HPDE6-E6E7 (cell line): ENCODE results near the gene BAG5.
"Not testable (repeated sequence)": the region's sequence is repeated elsewhere in the genome, so short reads cannot be mapped to it uniquely, and the experiment has no call there.

Experiments
- DNase-seq: peaks from one replicate; pipeline ENCODE4 v3.0.0; 2011; ENCODE audit warnings: missing footprints; ENCODE audit errors: extremely low spot score

Gene BAG5

DNA sequence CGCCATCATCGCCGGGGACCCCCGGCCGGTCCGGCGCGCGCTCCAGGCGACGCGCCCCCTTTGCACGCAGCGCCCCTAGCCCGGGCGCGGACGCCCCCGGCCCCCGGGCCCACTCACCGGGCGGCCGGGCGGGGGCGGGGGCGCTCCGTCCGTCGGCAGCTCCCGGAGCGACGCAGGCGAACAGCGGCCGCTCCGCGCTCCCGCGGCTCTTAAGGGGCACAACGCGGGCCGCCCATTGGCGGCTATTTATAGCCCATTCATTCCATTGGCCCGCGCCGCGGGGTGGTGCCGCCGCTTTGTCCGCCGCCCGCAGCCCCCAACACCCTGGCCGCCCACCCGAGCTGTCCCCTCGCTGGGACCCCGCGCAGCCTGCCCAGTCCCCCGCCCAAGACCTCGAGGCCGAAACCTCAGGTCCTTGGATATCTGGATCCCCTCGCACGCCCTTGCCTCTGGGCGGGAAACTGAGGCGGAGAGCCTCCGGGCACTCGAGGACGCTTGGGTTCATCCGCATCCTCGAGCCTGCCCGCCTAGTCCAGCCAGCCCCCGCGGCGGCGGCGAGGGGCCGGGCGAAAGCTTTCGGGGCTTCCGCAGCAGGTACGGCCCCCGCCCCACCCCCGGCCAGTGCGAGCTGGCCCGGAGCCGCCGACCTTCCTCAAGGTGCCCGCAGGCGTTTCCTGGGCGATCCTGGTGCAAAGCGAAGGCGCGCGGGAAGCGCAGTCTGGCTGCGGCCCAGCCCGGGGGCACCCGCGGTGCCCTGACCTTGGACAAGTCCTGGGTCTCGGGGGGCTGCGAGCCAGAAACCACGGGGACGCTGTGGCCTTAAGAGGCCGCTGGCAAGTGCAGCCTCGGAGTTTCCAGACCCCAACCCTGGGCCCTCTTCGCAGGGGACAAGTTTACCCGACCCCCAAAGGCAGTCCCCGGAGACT, 39.5 kb downstream of the BAG5 start, which contains the start of gene CKB:
Gene CKB, minus strand, starts transcription at position 182 of the 926 bp plus-strand sequence. CDS start 337 bp downstream, outside the sequence.
- peak; percentile 79 for DNase-seq

- DNase-seq: no peak
Measured at GRCh38 chr14:103521951-103522563, 40.4 kb downstream of the BAG5 start.

- no peak for DNase-seq
Measured at GRCh38 chr14:103521438-103521950, 41.0 kb downstream of the BAG5 start.

DNA sequence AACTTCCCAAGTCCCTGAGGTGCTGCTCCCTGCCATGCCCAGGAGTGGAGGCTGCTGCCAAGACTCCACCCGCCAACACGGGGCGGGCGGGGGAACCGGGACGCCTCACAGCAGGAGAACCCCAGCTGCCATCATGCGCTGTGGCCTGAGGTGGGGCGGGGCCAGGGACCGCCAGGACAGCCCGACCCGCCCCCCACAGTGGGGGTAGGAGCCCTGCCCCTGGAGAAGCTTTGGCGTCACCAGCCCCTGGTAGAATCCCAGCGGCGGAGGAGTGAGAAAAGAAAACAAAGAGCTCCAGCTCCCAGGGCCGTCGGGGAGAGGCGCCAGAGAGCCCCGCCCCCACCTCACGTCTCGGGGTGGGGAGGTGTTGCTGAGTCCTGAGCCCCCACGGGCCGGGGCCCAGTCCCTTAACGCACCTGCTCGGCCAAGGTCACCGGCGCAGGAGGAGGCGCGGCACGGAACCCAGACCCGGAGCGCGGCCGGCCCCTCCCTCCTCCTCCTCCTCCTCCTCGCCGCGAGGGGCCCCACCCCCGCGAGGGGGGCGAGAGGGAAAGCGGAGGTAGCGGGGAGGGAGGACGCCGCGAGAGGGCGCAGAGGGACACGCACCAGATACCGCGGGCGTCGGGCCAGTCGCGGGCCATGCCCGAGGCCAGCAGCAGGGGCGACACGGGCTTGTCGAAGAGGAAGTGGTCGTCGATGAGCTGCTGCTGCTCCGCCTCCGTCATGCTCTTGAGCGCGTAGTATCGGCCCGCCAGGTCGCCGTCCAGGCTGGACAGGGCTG, 41.6 kb downstream of the BAG5 start:
- no peak for DNase-seq

- no peak for DNase-seq
Measured at GRCh38 chr14:103520269-103520656, 42.2 kb downstream of the BAG5 start.

DNA sequence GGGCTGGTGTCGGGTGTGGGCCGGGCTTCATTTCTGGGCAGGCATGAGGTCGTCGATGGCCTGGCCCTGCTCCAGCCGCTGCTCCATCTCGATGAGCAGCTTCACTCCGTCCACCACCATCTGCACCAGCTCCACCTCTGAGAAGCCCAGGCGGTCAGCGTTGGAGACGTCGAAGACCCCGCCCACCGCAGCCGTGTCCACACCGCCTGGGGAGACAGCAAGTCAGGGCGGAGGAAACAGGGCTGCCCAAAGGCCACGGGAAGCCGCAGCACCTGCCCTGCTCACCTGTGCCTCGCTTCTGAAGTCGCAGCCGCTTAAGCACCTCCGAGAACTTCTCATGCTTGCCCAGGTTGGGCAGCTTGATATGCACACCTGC, 42.6 kb downstream of the BAG5 start:
- DNase-seq: no peak

- DNase-seq: peak; percentile 71
Measured at GRCh38 chr14:103519043-103519836, 43.2 kb downstream of the BAG5 start.

GRCh38 chr14:103518422-103519042, 43.9 kb downstream of the BAG5 start:
- DNase-seq: peak; percentile 88

GRCh38 chr14:103517721-103518421, 44.6 kb downstream of the BAG5 start:
- DNase-seq: no peak

- DNase-seq: no peak
Measured at GRCh38 chr14:103517174-103517566, 45.3 kb downstream of the BAG5 start.

- DNase-seq: no peak
Measured at GRCh38 chr14:103516426-103517173, 45.9 kb downstream of the BAG5 start.

GRCh38 chr14:103514596-103515421, 47.6 kb downstream of the BAG5 start:
- no peak for DNase-seq

DNA sequence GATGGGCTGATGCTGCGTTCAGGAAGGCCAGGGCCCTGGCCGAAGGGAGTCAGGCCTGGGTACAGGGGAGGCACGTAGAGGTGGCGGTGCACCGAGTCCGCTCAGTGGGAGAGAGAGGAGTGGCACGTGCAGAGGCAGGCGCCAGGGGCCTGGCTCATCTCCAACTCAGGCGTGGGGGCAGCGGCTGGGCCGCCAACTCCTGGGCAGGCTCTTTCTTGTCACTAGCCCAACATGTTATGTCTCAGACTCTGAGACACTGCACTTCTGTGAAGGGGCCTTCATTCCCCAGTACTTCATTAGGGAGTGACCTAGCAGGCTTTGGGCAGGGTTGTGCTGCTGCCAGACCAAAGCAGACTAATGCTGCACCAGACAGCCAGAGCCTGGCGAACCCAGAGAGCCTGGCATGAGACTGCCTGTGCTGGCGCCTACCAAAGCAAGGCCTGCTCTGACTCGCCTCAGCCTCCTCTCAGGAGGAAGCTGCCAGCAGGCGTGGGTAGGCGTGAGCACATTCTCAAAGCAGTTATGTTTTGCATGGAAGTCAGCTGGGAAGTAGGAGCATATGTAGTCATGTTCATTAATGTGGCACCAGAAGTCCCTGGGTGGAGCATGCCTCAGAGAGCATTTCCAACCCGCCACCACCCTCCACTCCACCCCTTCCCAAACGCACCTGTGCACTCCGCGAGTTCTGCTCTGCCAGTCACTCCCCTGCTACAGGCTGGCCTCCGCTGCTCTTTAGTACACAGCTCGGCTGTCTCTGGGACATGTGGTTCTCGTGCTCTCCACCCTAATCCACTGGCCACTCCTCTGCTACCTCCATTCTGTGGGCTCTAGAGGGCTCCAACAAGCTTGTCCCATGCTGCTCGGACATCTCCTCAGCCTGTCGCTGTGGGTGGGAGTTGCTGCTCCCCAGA, 49.5 kb downstream of the BAG5 start:
- peak; percentile 98 for DNase-seq

GRCh38 chr14:103512180-103512579, 50.3 kb downstream of the BAG5 start:
- not testable (repeated sequence) for DNase-seq

DNA sequence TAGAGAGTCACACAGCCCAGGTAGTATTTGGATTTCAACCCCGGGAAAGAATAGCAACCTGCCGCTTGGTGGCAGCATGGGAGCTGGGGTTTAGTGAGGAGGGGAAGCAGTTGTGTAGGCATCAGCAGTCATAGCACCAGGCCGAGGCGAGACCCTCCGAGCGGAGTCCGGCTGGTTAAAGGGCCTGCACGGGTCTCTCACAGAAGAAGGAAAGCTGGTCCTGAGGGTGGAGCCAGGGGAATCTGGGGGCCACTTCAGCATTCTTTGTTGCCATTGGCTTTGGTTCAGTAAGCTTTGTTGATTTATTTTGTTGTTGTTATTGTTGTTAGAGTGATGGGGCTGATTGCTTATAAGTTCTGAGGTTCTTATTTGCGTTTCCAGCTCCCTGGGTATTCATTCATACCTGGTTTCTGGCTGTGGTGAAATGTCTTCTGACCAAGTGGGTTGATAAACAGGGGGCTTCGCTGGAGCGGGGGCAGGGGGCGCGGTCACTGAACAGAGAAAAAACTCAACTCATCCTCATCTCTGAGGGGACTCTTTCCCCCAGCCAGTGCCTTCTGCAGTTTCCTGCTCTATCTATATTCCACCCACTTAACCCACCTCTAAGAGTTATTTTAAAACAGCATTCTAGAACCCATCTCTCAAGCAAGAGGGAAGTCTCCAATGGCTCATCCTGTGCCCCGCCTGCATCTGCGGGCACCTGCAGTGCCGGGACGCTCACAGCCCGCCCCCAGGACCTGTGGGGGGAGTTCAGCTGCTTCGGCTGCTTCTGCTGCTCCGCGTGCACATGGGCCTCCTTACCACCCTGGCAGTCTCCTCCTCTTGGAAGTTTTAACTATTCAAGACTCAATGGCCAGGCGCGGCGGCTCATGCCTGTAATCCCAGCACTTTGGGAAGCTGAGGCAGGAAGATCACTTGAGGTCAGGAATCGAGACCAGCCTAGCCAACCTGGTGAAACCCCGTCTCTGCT, 51.4 kb downstream of the BAG5 start:
- no peak for DNase-seq
